ENCODE measurements around the gene THG1L. TPM values are rescaled to one million over a fixed set of nuclear protein-coding genes. Genes with fewer than 3 reads are reported as not detected.

Gene THG1L
- total RNA-seq, 2 donors from 2014 or later: 14.1 to 16.9 TPM

DNA sequence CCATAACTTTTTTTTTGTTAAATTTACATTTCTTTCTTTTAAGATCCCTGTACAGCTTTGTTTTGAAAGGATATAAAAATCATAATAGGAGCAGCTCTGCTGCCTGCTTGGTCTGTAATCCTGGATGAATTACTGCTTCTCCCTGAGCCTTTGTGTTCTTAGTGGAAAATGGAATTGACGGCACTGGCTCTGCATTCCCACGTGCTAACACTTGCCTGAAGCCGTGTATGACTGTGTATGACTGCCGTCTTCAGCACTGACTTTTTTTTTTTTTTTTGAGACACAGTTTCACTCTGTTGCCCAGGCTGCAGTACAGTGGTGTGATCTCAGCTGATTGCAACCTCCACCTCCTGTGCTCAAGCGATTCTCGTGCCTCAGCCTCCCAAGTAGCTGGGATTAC is 4.8 kb downstream of the THG1L start:
- Histone ChIP-seq H3K27ac (no peak overlapping the region), H3K27me3 (replicated peaks; ENCODE audit: insufficient read depth) (no peaks in the 10 kb centered on the region), H3K36me3 (no peaks in the 10 kb centered on the region), H3K4me1 (replicated peaks) (no peaks in the 10 kb centered on the region), H3K9me3 (no peaks in the 10 kb centered on the region), H3K4me3 (no peak overlapping the region)
- WGBS: 65% methylated on average over 6 of the region's 6 CpGs
- no peak for DNase-seq (ENCODE audit: low spot score)
- TF ChIP-seq POLR2A (IDR thresholded peaks at IDR 0.05) (no peak), POLR2AphosphoS5 (IDR thresholded peaks at IDR 0.05) (no peak)
- TF ChIP-seq, protein P1, sequence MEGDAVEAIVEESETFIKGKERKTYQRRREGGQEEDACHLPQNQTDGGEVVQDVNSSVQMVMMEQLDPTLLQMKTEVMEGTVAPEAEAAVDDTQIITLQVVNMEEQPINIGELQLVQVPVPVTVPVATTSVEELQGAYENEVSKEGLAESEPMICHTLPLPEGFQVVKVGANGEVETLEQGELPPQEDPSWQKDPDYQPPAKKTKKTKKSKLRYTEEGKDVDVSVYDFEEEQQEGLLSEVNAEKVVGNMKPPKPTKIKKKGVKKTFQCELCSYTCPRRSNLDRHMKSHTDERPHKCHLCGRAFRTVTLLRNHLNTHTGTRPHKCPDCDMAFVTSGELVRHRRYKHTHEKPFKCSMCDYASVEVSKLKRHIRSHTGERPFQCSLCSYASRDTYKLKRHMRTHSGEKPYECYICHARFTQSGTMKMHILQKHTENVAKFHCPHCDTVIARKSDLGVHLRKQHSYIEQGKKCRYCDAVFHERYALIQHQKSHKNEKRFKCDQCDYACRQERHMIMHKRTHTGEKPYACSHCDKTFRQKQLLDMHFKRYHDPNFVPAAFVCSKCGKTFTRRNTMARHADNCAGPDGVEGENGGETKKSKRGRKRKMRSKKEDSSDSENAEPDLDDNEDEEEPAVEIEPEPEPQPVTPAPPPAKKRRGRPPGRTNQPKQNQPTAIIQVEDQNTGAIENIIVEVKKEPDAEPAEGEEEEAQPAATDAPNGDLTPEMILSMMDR (IDR thresholded peaks at IDR 0.05): no peak
- intact Hi-C loops (cut with DNase I): no loop called here

DNA sequence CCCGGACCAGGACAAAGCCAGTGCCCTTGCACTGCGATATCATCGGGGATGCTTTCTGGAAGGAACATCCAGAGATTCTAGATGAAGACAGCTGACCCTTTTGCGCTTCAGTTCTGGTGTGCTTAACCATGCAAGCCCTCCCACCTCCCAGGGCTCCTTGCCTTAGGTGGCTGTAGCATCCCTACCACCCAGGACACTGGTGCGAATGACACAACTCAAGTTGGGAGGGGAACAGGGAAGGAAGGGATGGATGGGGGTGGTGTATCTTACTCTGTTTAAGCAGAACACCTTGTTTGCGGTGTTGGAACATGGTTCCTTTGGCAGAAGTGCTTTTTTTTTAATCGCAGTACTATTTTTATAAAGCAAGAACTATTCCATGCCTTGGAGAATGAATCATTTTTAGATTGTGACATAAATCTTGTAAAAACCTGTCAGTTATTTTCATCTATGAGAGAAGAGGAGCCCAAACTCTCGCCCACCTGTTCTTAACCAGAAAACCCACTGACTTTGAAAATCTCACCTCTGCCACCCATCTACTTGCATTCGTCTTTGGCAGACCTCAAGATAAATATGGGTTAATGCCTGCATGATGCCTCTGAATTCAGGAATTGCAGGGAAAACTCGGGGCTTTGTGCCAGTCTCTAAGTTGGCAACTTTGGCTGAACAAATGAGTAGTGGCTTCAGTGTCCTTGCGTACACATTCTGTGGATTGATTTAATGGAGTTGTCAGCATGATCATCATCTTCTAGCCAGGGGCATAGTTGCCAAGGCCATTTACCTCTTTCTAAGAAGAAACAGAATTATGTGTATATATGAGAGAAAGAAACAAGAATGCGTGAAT is 8.4 kb downstream of the THG1L start:
- Histone ChIP-seq H3K9me3 (no peaks in the 10 kb centered on the region), H3K4me1 (replicated peaks) (peaks cover 2% of the 10 kb centered on the region), H3K4me3 (no peak overlapping the region), H3K36me3 (no peaks in the 10 kb centered on the region), H3K27ac (no peak overlapping the region), H3K27me3 (replicated peaks; ENCODE audit: insufficient read depth) (no peaks in the 10 kb centered on the region)
- TF ChIP-seq POLR2A (IDR thresholded peaks at IDR 0.05) (no peak), POLR2AphosphoS5 (IDR thresholded peaks at IDR 0.05) (no peak)
- TF ChIP-seq, protein P1 (IDR thresholded peaks at IDR 0.05): no peak
- intact Hi-C loops (cut with DNase I): loop anchor here (5.0 to 10.0 kb wide), 2 partner anchors 265 to 367 kb away; no protein-coding TSS in a partner anchor
- DNase-seq (ENCODE audit: low spot score): no peak
- 83% methylated on average over 12 of the region's 12 CpGs for WGBS

DNA sequence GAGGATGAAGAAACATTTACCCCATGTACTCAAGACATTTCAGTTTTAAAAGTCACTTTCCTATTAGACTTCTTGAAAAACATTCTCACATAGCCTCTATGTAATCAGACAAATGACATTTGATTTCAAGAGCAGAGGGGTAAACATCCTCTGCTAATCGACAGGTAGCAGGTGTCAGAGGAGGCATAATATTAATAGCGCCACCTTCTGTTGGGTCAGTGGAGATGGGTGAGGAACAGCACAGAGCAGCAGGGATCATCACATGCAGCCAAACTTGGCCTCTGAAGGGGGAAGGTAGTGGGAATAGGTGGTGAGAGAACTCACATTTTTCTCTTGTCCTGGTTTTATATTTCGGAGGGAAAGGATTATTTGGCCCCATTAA is 9.0 kb downstream of the THG1L start:
- DNase-seq (ENCODE audit: low spot score): no peak
- H3K4me3 ChIP-seq: no peak overlapping the region
- H3K27me3 ChIP-seq (replicated peaks; ENCODE audit: insufficient read depth): no peaks in the 10 kb centered on the region
- H3K36me3 ChIP-seq: no peaks in the 10 kb centered on the region
- H3K4me1 ChIP-seq (replicated peaks): peaks cover 5% of the 10 kb centered on the region
- no peaks in the 10 kb centered on the region for H3K9me3 ChIP-seq
- TF ChIP-seq POLR2AphosphoS5 (IDR thresholded peaks at IDR 0.05) (no peak), POLR2A (IDR thresholded peaks at IDR 0.05) (no peak)
- TF ChIP-seq, protein P1 (IDR thresholded peaks at IDR 0.05): no peak
- H3K27ac ChIP-seq: no peak overlapping the region
- intact Hi-C loops (cut with DNase I): loop anchor here (5.0 to 10.0 kb wide), 2 partner anchors 265 to 368 kb away; no protein-coding TSS in a partner anchor
- 55% methylated on average over 3 of the region's 3 CpGs for whole genome bisulfite sequencing

DNA sequence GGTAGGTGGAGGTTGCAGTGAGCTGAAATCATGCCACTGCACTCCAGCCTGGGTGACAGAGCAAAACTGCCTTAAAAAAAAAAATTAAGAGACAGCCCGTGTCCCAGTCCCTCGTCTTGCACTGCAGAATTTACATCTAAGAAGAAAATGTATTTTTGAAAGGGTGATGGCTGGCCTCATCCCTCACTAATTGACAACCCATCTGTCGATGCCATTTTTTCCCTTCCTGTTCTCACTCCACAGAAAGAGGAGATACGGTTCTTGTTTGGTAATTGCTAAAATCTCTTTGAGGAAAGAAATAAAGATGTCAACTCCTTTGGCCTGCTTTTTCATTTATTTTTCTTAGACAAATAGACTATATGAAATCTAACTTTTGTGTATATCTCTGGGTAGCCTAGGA is 9.9 kb downstream of the THG1L start:
- Histone ChIP-seq H3K9me3 (no peaks in the 10 kb centered on the region), H3K27ac (no peak overlapping the region), H3K36me3 (no peaks in the 10 kb centered on the region), H3K4me3 (no peak overlapping the region), H3K4me1 (replicated peaks) (peaks cover 5% of the 10 kb centered on the region), H3K27me3 (replicated peaks; ENCODE audit: insufficient read depth) (no peaks in the 10 kb centered on the region)
- TF ChIP-seq POLR2A (IDR thresholded peaks at IDR 0.05): no peak
- no peak for TF ChIP-seq POLR2AphosphoS5 (IDR thresholded peaks at IDR 0.05)
- TF ChIP-seq, protein P1 (IDR thresholded peaks at IDR 0.05): no peak
- no peak for DNase-seq (ENCODE audit: low spot score)
- intact Hi-C loops (cut with DNase I): loop anchor here (5.0 to 10.0 kb wide), 2 partner anchors 266 to 369 kb away; no protein-coding TSS in a partner anchor
- WGBS: 78% methylated on average over 4 of the region's 4 CpGs
